Panc1 (cell line): ENCODE data around the gene UCP2. TPM values are rescaled to one million over a fixed set of nuclear protein-coding genes. Genes with fewer than 3 reads are reported as not detected.

Experiments used
- ATAC-seq: fragments of 200-7000 bp; cut with Tn5 transposase; 2 replicates; pipeline ENCODE4 v1.9.1; 2020; ENCODE audit warnings: mild to moderate bottlenecking, moderate library complexity
- BruUV-seq: library from RNA; stranded (reverse); fragments of 400-500 nt; replicated peaks from 2 replicates; lab custom pipeline; 2021; lab: Mats Ljungman, UMichigan
- CTCF ChIA-PET: fragments of 300-600 bp; sonication (Branson Sonifier 250); formaldehyde crosslinking; loops from one replicate; lab custom pipeline; 2022; ENCODE audit warnings: antibody characterized with exemption; lab: Charles Lee
- POLR2A ChIA-PET: fragments of 300-600 bp; sonication (Branson Sonifier 250); formaldehyde crosslinking; loops from one replicate; lab custom pipeline; 2022; ENCODE audit warnings: antibody characterized with exemption; lab: Charles Lee
- DNase-seq: peaks from one replicate; pipeline ENCODE4 v3.0.0-alpha.2; 2010; ENCODE audit warnings: low read depth, low spot score
- H3K27ac ChIP-seq: 2 replicates; pipeline ENCODE4 v1.5.1; 2011; ENCODE audit warnings: mild to moderate bottlenecking, low read length, inconsistent platforms
- H3K27me3 ChIP-seq: fragments of 200-500 bp; sonication (Bioruptor generic); 2 replicates; pipeline ENCODE4 v1.6.0; 2014; ENCODE audit warnings: low read length, inconsistent platforms; ENCODE audit not compliant: control insufficient read depth, insufficient read depth
- H3K36me3 ChIP-seq: fragments of 200-500 bp; sonication (Bioruptor generic); 2 replicates; pipeline ENCODE4 v1.5.1; 2014; ENCODE audit warnings: inconsistent platforms, mild to moderate bottlenecking, low read length, moderate library complexity; ENCODE audit not compliant: control insufficient read depth, insufficient read depth
- H3K4me1 ChIP-seq: 2 replicates; pipeline ENCODE4 v1.5.1; 2011; ENCODE audit warnings: inconsistent platforms, mild to moderate bottlenecking, low read length, moderate library complexity; ENCODE audit not compliant: control insufficient read depth, insufficient read depth
- H3K4me3 ChIP-seq, 2 experiments: 2 replicates each; pipeline ENCODE4 v1.5.1; 2011 to 2012; ENCODE audit warnings: low read depth in 2 of 2, low read length in 2 of 2, mild to moderate bottlenecking in 2 of 2, inconsistent platforms in 1 of 2, moderate library complexity in 1 of 2
- H3K9me3 ChIP-seq: fragments of 200-500 bp; sonication (Bioruptor generic); 2 replicates; pipeline ENCODE4 v1.5.1; 2014; ENCODE audit warnings: low read depth, mild to moderate bottlenecking, inconsistent platforms, low read length, moderate library complexity; ENCODE audit not compliant: control insufficient read depth, insufficient read depth
- POLR2AphosphoS5 ChIP-seq: IDR thresholded peaks from 2 replicates; pipeline ENCODE4 v1.6.1; 2012; ENCODE audit warnings: mild to moderate bottlenecking, low read depth, low read length, moderate library complexity
- SIN3A ChIP-seq: IDR thresholded peaks from 2 replicates; pipeline ENCODE4 v1.6.1; 2012; ENCODE audit warnings: low read depth, mild to moderate bottlenecking, low read length, moderate library complexity, borderline replicate concordance; ENCODE audit not compliant: insufficient read depth
- TCF7L2 ChIP-seq: IDR thresholded peaks from 2 replicates; pipeline ENCODE4 v1.6.1; 2011; ENCODE audit warnings: mild to moderate bottlenecking, low read depth, low read length, inconsistent platforms
- in situ Hi-C: cut with HindIII; loops from 2 replicates; pipeline ENCODE4 v1.10.0; 2016; ENCODE audit warnings: low sequenced_read_pairs, low pct_unique_long_range_greater_than_20kb
- intact Hi-C: fragments of 100-400 bp; cut with micrococcal nuclease; formaldehyde crosslinking; loops from one replicate; pipeline ENCODE4 v1.10.0; 2022; ENCODE audit not compliant: unreplicated experiment
- total RNA-seq: library from RNA; stranded (reverse); gene quantifications from one replicate; pipeline ENCODE4 v1.2.1, GENCODE V29; 2021; ENCODE audit not compliant: unreplicated experiment
- TF ChIP-seq, protein P1 (sequence below): fragments of 450-650 bp; IDR thresholded peaks from 2 replicates; pipeline ENCODE4 v1.5.1; 2017; ENCODE audit warnings: mild to moderate bottlenecking
- TF ChIP-seq, protein P2 (sequence below), 2 experiments: IDR thresholded peaks; 2 replicates each; pipeline ENCODE4 v1.6.1; 2011 to 2012; ENCODE audit warnings: low read depth in 2 of 2, control low read depth in 1 of 2, low read length in 1 of 2, mild to moderate bottlenecking in 1 of 2, moderate library complexity in 1 of 2; ENCODE audit not compliant: insufficient read depth in 1 of 2

The UCP2 gene
- total RNA-seq, 1 experiment from 2014 or later: 68.8 TPM

GRCh38 chr11:73995247-73995646 lies 12.6 kb upstream of the UCP2 start:
- ChIA-PET CTCF (no interaction called here), POLR2A (no interaction called here)
- H3K9me3 ChIP-seq: no peaks in the 10 kb centered on the region
- in situ Hi-C loops (no loop called here), intact Hi-C loops (no loop called here)
- no peak for ATAC-seq
- H3K27ac ChIP-seq: no peak overlapping the region
- no peak for DNase-seq
- no peaks in the 10 kb centered on the region for H3K36me3 ChIP-seq
- no peak for TF ChIP-seq POLR2AphosphoS5
- TF ChIP-seq, protein P1, sequence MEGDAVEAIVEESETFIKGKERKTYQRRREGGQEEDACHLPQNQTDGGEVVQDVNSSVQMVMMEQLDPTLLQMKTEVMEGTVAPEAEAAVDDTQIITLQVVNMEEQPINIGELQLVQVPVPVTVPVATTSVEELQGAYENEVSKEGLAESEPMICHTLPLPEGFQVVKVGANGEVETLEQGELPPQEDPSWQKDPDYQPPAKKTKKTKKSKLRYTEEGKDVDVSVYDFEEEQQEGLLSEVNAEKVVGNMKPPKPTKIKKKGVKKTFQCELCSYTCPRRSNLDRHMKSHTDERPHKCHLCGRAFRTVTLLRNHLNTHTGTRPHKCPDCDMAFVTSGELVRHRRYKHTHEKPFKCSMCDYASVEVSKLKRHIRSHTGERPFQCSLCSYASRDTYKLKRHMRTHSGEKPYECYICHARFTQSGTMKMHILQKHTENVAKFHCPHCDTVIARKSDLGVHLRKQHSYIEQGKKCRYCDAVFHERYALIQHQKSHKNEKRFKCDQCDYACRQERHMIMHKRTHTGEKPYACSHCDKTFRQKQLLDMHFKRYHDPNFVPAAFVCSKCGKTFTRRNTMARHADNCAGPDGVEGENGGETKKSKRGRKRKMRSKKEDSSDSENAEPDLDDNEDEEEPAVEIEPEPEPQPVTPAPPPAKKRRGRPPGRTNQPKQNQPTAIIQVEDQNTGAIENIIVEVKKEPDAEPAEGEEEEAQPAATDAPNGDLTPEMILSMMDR: no peak
- no peak for TF ChIP-seq TCF7L2
- no peaks in the 10 kb centered on the region; the same call in 1 of the 2 replicates for H3K27me3 ChIP-seq
- no TSS peak for BruUV-seq
- H3K4me3 ChIP-seq: no peak overlapping the region
- no peaks in the 10 kb centered on the region for H3K4me1 ChIP-seq

DNA sequence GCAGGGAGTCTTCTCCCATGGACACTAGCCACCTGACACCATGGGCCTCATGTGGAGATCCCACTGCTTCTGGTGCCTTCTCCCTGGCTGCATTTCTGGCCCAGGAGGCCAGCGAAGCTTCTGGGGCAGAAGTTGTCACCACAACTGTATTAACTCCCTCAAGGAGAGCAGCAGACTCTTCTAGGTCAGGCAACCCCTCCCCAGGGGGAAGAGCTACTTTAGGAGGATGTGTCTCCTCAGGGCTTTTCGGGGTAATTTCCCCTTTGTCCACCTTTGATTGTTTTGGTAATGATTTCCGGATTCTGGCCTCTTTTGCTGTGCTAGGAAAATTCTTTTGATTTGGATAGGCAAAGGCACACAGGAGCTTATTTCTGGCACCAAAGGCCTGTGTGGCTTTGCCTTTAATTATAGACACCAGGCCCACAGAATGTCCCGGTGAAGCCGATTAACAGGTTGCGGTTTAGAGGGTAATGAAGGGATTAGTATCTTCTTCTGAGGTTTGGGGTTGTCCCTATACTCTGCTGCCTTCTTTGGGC lies 8.9 kb upstream of the UCP2 start:
- Histone ChIP-seq H3K27ac (no peak overlapping the region), H3K27me3 (no peaks in the 10 kb centered on the region; the same call in 1 of the 2 replicates), H3K4me1 (no peaks in the 10 kb centered on the region), H3K9me3 (no peaks in the 10 kb centered on the region), H3K36me3 (no peaks in the 10 kb centered on the region), H3K4me3 (no peak overlapping the region)
- BruUV-seq: no TSS peak
- ATAC-seq: no peak
- POLR2A ChIA-PET: no interaction called here
- in situ Hi-C loops: no loop called here
- TF ChIP-seq, protein P1: no peak
- TF ChIP-seq POLR2AphosphoS5 (no peak), SIN3A (no peak), TCF7L2 (no peak)
- TF ChIP-seq, protein P2, sequence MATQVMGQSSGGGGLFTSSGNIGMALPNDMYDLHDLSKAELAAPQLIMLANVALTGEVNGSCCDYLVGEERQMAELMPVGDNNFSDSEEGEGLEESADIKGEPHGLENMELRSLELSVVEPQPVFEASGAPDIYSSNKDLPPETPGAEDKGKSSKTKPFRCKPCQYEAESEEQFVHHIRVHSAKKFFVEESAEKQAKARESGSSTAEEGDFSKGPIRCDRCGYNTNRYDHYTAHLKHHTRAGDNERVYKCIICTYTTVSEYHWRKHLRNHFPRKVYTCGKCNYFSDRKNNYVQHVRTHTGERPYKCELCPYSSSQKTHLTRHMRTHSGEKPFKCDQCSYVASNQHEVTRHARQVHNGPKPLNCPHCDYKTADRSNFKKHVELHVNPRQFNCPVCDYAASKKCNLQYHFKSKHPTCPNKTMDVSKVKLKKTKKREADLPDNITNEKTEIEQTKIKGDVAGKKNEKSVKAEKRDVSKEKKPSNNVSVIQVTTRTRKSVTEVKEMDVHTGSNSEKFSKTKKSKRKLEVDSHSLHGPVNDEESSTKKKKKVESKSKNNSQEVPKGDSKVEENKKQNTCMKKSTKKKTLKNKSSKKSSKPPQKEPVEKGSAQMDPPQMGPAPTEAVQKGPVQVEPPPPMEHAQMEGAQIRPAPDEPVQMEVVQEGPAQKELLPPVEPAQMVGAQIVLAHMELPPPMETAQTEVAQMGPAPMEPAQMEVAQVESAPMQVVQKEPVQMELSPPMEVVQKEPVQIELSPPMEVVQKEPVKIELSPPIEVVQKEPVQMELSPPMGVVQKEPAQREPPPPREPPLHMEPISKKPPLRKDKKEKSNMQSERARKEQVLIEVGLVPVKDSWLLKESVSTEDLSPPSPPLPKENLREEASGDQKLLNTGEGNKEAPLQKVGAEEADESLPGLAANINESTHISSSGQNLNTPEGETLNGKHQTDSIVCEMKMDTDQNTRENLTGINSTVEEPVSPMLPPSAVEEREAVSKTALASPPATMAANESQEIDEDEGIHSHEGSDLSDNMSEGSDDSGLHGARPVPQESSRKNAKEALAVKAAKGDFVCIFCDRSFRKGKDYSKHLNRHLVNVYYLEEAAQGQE (IDR thresholded peaks at IDR 0.05; ENCODE audit: insufficient read depth in 1 of 2, low read depth in 2 of 2, low read length in 1 of 2): no peak
- intact Hi-C loops: no loop called here
- DNase-seq: no peak
- CTCF ChIA-PET: no interaction called here
